ENCODE measurements around the gene TMED5.

The TMED5 gene

GRCh38 chr1:93123201-93123783, 56.9 kb downstream of the TMED5 start:
- no peak for DNase-seq (ENCODE audit: low spot score)

- DNase-seq (ENCODE audit: low spot score) = no peak
Measured at GRCh38 chr1:93120614-93121013, 59.6 kb downstream of the TMED5 start.

- no peak for DNase-seq (ENCODE audit: low spot score)
Measured at GRCh38 chr1:93114391-93114790, 65.8 kb downstream of the TMED5 start.

GRCh38 chr1:93113127-93113526, 67.1 kb downstream of the TMED5 start:
- DNase-seq (ENCODE audit: low spot score) = no peak

GRCh38 chr1:93111561-93111960, 68.7 kb downstream of the TMED5 start:
- DNase-seq (ENCODE audit: low spot score) = no peak

- DNase-seq (ENCODE audit: low spot score) = no peak
Measured at GRCh38 chr1:93111065-93111464, 69.1 kb downstream of the TMED5 start.

- DNase-seq (ENCODE audit: low spot score) = no peak
Measured at GRCh38 chr1:93109578-93109977, 70.6 kb downstream of the TMED5 start.

- no peak for DNase-seq (ENCODE audit: low spot score)
Measured at GRCh38 chr1:93108335-93108734, 71.9 kb downstream of the TMED5 start.

GRCh38 chr1:93107395-93107794, 72.8 kb downstream of the TMED5 start:
- DNase-seq (ENCODE audit: low spot score) = no peak

- no peak for DNase-seq (ENCODE audit: low spot score)
Measured at GRCh38 chr1:93106226-93106625, 74.0 kb downstream of the TMED5 start.

GRCh38 chr1:93102142-93102541, 78.1 kb downstream of the TMED5 start:
- no peak for DNase-seq (ENCODE audit: low spot score)

All from globus pallidus (tissue), 1 donor.